ENCODE data around the gene GAB2.
"Not testable (repeated sequence)": the region's sequence is repeated elsewhere in the genome, so short reads cannot be mapped to it uniquely, and the experiment has no call there.

The GAB2 gene

GRCh38 chr11:78276311-78276710 lies 141.3 kb downstream of the GAB2 start:
- no peak for DNase-seq (ENCODE audit: low spot score)

- no peak for DNase-seq (ENCODE audit: low spot score)
These were observed 142.9 kb downstream of the GAB2 start for GRCh38 chr11:78274739-78275138.

- DNase-seq (ENCODE audit: low spot score) = not testable (repeated sequence)
These were observed 144.9 kb downstream of the GAB2 start for GRCh38 chr11:78272625-78273269.

- DNase-seq (ENCODE audit: low spot score) = not testable (repeated sequence)
These were observed 145.8 kb downstream of the GAB2 start for GRCh38 chr11:78271801-78272200.

- no peak for DNase-seq (ENCODE audit: low spot score)
These were observed 146.6 kb downstream of the GAB2 start for GRCh38 chr11:78270971-78271370.

GRCh38 chr11:78269806-78270205 lies 147.8 kb downstream of the GAB2 start:
- DNase-seq (ENCODE audit: low spot score) = no peak

GRCh38 chr11:78268591-78269410 lies 148.8 kb downstream of the GAB2 start:
- DNase-seq (ENCODE audit: low spot score) = no peak

GRCh38 chr11:78266451-78266850 lies 151.2 kb downstream of the GAB2 start:
- no peak for DNase-seq (ENCODE audit: low spot score)

- DNase-seq (ENCODE audit: low spot score) = no peak
These were observed 152.3 kb downstream of the GAB2 start for GRCh38 chr11:78265326-78265725.

GRCh38 chr11:78262691-78263090 lies 154.9 kb downstream of the GAB2 start:
- no peak for DNase-seq (ENCODE audit: low spot score)

- no peak for DNase-seq (ENCODE audit: low spot score)
These were observed 155.4 kb downstream of the GAB2 start for GRCh38 chr11:78262238-78262637.

GRCh38 chr11:78261828-78262227 lies 155.8 kb downstream of the GAB2 start:
- DNase-seq (ENCODE audit: low spot score) = no peak

GRCh38 chr11:78261367-78261766 lies 156.3 kb downstream of the GAB2 start:
- no peak for DNase-seq (ENCODE audit: low spot score)

GRCh38 chr11:78259777-78260487 lies 157.7 kb downstream of the GAB2 start:
- no peak for DNase-seq (ENCODE audit: low spot score)

GRCh38 chr11:78257654-78258053 lies 160.0 kb downstream of the GAB2 start:
- no peak for DNase-seq (ENCODE audit: low spot score)

- DNase-seq (ENCODE audit: low spot score) = no peak
These were observed 160.7 kb downstream of the GAB2 start for GRCh38 chr11:78256962-78257361.

GRCh38 chr11:78255919-78256318 lies 161.7 kb downstream of the GAB2 start:
- no peak for DNase-seq (ENCODE audit: low spot score)

- no peak for DNase-seq (ENCODE audit: low spot score)
These were observed 163.4 kb downstream of the GAB2 start for GRCh38 chr11:78254268-78254667.

GRCh38 chr11:78253797-78254196 lies 163.8 kb downstream of the GAB2 start:
- DNase-seq (ENCODE audit: low spot score) = no peak

- no peak for DNase-seq (ENCODE audit: low spot score)
These were observed 166.4 kb downstream of the GAB2 start for GRCh38 chr11:78251083-78251775.

- no peak for DNase-seq (ENCODE audit: low spot score)
These were observed 167.5 kb downstream of the GAB2 start for GRCh38 chr11:78250099-78250498.

GRCh38 chr11:78248903-78249302 lies 168.7 kb downstream of the GAB2 start:
- DNase-seq (ENCODE audit: low spot score) = no peak
